KMS-11 (cell line): Measurements from ENCODE around the gene SMURF1.

Experiments
- H2AFZ ChIP-seq: fragments of 200-600 bp; sonication (generic); 2 replicates; pipeline ENCODE4 v1.6.1; 2016; ENCODE audit warnings: antibody characterized with exemption, mixed run types, low read depth
- H3K27ac ChIP-seq: fragments of 200-600 bp; sonication (generic); 2 replicates; pipeline ENCODE4 v1.6.1; 2016; ENCODE audit warnings: mild to moderate bottlenecking, mixed run types
- H3K27me3 ChIP-seq: fragments of 200-600 bp; sonication (generic); 2 replicates; pipeline ENCODE4 v1.6.1; 2017; ENCODE audit warnings: mild to moderate bottlenecking, low read depth, mixed run types, moderate library complexity; ENCODE audit not compliant: insufficient read depth
- H3K36me3 ChIP-seq: fragments of 200-600 bp; sonication (generic); 2 replicates; pipeline ENCODE4 v1.6.1; 2017; ENCODE audit warnings: mild to moderate bottlenecking, mixed run types; ENCODE audit not compliant: insufficient read depth
- H3K4me1 ChIP-seq: fragments of 200-600 bp; sonication (generic); 2 replicates; pipeline ENCODE4 v1.6.1; 2016; ENCODE audit warnings: mild to moderate bottlenecking, low read depth, mixed run types; ENCODE audit not compliant: poor library complexity, severe bottlenecking
- H3K4me2 ChIP-seq: fragments of 200-600 bp; sonication (generic); 2 replicates; pipeline ENCODE4 v1.7.0; 2016; ENCODE audit warnings: mild to moderate bottlenecking, mixed run types
- H3K4me3 ChIP-seq: fragments of 200-600 bp; sonication (generic); IDR thresholded peaks from 2 replicates; pipeline ENCODE4 v1.6.1; 2017; ENCODE audit warnings: low read depth, low read length, mixed read lengths; ENCODE audit not compliant: insufficient read depth
- H3K79me2 ChIP-seq: fragments of 200-600 bp; sonication (generic); 2 replicates; pipeline ENCODE4 v1.6.1; 2016; ENCODE audit warnings: low read depth, mixed run types; ENCODE audit not compliant: insufficient read depth
- H3K9ac ChIP-seq: fragments of 200-600 bp; sonication (generic); 2 replicates; pipeline ENCODE4 v1.6.1; 2016; ENCODE audit warnings: mild to moderate bottlenecking, mixed run types
- H4K20me1 ChIP-seq: fragments of 200-600 bp; sonication (generic); 2 replicates; pipeline ENCODE4 v1.6.1; 2016; ENCODE audit warnings: mild to moderate bottlenecking, mixed run types; ENCODE audit not compliant: insufficient read depth
- CTCF ChIP-seq: fragments of 200-600 bp; sonication (generic); conservative IDR thresholded peaks from 2 replicates; pipeline ENCODE4 v1.6.1; 2017; ENCODE audit warnings: low read depth, mild to moderate bottlenecking, antibody characterized with exemption, low read length, moderate library complexity, mixed read lengths

SMURF1 gene

DNA sequence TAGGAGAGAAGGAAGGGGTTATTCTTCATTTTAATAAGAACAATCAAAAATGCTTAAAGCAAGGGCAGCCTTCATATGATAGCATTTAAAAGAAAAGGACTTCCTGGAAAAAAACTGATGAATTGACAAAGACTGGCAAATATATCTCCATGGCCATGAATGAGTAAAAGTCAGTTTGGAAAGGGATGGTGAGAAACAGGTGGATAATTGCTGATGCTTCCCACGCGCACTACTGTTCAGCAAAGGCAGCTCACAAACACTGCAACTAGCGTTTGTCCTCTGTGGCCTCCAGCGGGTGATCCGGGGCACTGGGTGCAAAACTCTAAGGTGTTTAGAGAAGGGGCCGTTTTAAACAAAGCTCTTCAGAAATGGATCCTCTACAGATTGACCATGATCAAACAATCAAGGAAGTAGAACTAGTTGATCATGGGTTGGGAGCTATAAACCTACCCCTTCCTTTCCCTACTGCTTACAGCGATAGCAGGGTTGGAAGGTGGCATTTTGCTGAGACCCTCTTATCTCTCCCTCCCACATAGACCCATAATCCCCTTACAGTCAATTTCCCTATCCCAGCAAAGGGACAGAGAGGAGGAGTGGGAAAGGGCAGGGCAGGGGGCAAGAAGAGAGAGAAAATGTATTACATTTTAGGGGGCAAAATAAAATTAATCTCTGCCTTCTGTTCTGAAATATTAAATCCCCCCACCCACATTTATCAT lies 53.8 kb downstream of the SMURF1 start:
- H3K4me1 ChIP-seq, result no peaks in the 10 kb centered on the region
- H3K79me2 ChIP-seq, result peaks cover 23% of the 10 kb centered on the region; the same call in 1 of the 2 replicates
- H3K4me2 ChIP-seq, result no peak overlapping the region
- no peaks in the 10 kb centered on the region; the same call in none of the 2 replicates for H4K20me1 ChIP-seq
- no peak for TF ChIP-seq CTCF
- no peak overlapping the region for H3K9ac ChIP-seq
- H3K27ac ChIP-seq, result no peak overlapping the region
- H3K36me3 ChIP-seq, result no peaks in the 10 kb centered on the region
- no peaks in the 10 kb centered on the region for H3K27me3 ChIP-seq
- no peak overlapping the region for H2AFZ ChIP-seq
- H3K4me3 ChIP-seq, result no peak overlapping the region

DNA sequence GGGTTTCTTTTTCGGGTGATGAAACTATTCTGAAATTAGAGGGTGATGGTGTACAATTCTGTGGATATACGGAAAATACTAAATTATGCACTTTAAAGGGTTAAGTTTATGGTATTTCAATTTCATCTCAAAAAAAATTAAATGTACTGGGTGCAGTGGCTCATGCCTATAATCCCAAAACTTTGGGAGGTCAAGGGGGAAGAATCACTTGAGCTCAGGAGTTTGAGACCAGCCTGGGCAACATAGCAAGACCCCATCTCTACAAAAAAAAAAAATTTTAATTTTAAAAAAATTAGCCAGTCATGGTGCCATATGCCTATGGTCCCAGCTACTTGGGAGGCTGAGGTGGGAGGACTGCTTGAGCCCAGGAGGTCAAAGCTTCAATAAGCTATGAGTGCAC lies 57.0 kb downstream of the SMURF1 start:
- Histone ChIP-seq H3K4me2 (no peak overlapping the region), H3K27ac (no peak overlapping the region), H3K9ac (no peak overlapping the region), H3K27me3 (no peaks in the 10 kb centered on the region), H3K4me1 (no peaks in the 10 kb centered on the region), H4K20me1 (no peaks in the 10 kb centered on the region; the same call in 1 of the 2 replicates), H3K4me3 (no peak overlapping the region), H3K36me3 (no peaks in the 10 kb centered on the region), H2AFZ (no peak overlapping the region), H3K79me2 (peaks cover 13% of the 10 kb centered on the region; the same call in 1 of the 2 replicates)
- no peak for TF ChIP-seq CTCF

GRCh38 chr7:99086532-99086931 lies 57.4 kb downstream of the SMURF1 start:
- H3K4me1 ChIP-seq, result no peaks in the 10 kb centered on the region
- H3K79me2 ChIP-seq, result peaks cover 9% of the 10 kb centered on the region; the same call in 1 of the 2 replicates
- TF ChIP-seq CTCF, result no peak
- no peaks in the 10 kb centered on the region for H3K27me3 ChIP-seq
- no peaks in the 10 kb centered on the region; the same call in 1 of the 2 replicates for H4K20me1 ChIP-seq
- no peak overlapping the region for H3K4me3 ChIP-seq
- no peak overlapping the region for H3K27ac ChIP-seq
- H2AFZ ChIP-seq, result no peak overlapping the region
- H3K36me3 ChIP-seq, result no peaks in the 10 kb centered on the region
- no peak overlapping the region for H3K9ac ChIP-seq
- H3K4me2 ChIP-seq, result no peak overlapping the region

DNA sequence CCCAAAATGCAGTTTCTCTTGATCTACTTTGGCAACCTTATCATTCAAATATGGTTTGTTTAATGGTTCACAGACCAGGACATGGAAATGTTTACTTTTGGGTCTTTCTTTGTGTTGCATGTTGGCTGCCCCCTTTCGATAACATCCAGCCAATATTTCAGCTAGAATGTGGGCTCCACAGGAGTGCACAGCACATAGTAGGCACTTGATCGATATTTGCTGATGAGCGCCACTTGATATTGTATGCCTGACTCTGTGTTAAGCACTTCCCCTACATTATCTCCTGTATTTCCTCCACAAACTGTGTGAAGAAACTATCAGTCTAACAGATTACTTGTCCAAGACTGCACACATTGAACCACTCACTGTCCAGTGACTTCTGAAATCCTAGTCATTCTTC lies 60.2 kb downstream of the SMURF1 start:
- TF ChIP-seq CTCF, result no peak
- Histone ChIP-seq H2AFZ (no peak overlapping the region), H4K20me1 (no peaks in the 10 kb centered on the region; the same call in 1 of the 2 replicates), H3K4me3 (no peak overlapping the region), H3K36me3 (no peaks in the 10 kb centered on the region), H3K27me3 (no peaks in the 10 kb centered on the region), H3K4me1 (no peaks in the 10 kb centered on the region), H3K4me2 (no peak overlapping the region), H3K79me2 (peaks cover 8% of the 10 kb centered on the region; the same call in 1 of the 2 replicates), H3K27ac (no peak overlapping the region), H3K9ac (no peak overlapping the region)
